ENCODE data around the gene SLCO2B1.

Gene SLCO2B1

GRCh38 chr11:75161506-75162095 is 10.7 kb downstream of the SLCO2B1 start:
- DNase-seq (ENCODE audit: low spot score) = peak; percentile 60

GRCh38 chr11:75162954-75163353 is 12.0 kb downstream of the SLCO2B1 start:
- no peak for DNase-seq (ENCODE audit: low spot score)

- DNase-seq (ENCODE audit: low spot score) = no peak
Observed at GRCh38 chr11:75163921-75164849, 13.3 kb downstream of the SLCO2B1 start.

GRCh38 chr11:75165721-75166120 is 14.8 kb downstream of the SLCO2B1 start:
- no peak for DNase-seq (ENCODE audit: low spot score)

- DNase-seq (ENCODE audit: low spot score) = no peak
Observed at GRCh38 chr11:75166791-75167190, 15.9 kb downstream of the SLCO2B1 start.

GRCh38 chr11:75167617-75168016 is 16.7 kb downstream of the SLCO2B1 start:
- DNase-seq (ENCODE audit: low spot score) = no peak

GRCh38 chr11:75169101-75169885 is 18.4 kb downstream of the SLCO2B1 start:
- DNase-seq (ENCODE audit: low spot score) = no peak

GRCh38 chr11:75170516-75171201 is 19.8 kb downstream of the SLCO2B1 start:
- no peak for DNase-seq (ENCODE audit: low spot score)

GRCh38 chr11:75173336-75173735 is 22.4 kb downstream of the SLCO2B1 start:
- no peak for DNase-seq (ENCODE audit: low spot score)

- DNase-seq (ENCODE audit: low spot score) = no peak
Observed at GRCh38 chr11:75174781-75175370, 24.0 kb downstream of the SLCO2B1 start.

GRCh38 chr11:75182664-75183063 is 31.8 kb downstream of the SLCO2B1 start:
- DNase-seq (ENCODE audit: low spot score) = no peak

- no peak for DNase-seq (ENCODE audit: low spot score)
Observed at GRCh38 chr11:75184051-75184450, 33.1 kb downstream of the SLCO2B1 start.

GRCh38 chr11:75184757-75185425 is 34.0 kb downstream of the SLCO2B1 start:
- DNase-seq (ENCODE audit: low spot score) = no peak

- no peak for DNase-seq (ENCODE audit: low spot score)
Observed at GRCh38 chr11:75185866-75186265, 35.0 kb downstream of the SLCO2B1 start.

- no peak for DNase-seq (ENCODE audit: low spot score)
Observed at GRCh38 chr11:75186999-75187398, 36.1 kb downstream of the SLCO2B1 start.

GRCh38 chr11:75188671-75189070 is 37.8 kb downstream of the SLCO2B1 start:
- DNase-seq (ENCODE audit: low spot score) = no peak

GRCh38 chr11:75189108-75189507 is 38.2 kb downstream of the SLCO2B1 start:
- no peak for DNase-seq (ENCODE audit: low spot score)

GRCh38 chr11:75189911-75190310 is 39.0 kb downstream of the SLCO2B1 start:
- DNase-seq (ENCODE audit: low spot score) = no peak

GRCh38 chr11:75190652-75191329 is 39.9 kb downstream of the SLCO2B1 start:
- DNase-seq (ENCODE audit: low spot score) = no peak

GRCh38 chr11:75191330-75191717 is 40.4 kb downstream of the SLCO2B1 start:
- DNase-seq (ENCODE audit: low spot score) = no peak

GRCh38 chr11:75193271-75193670 is 42.4 kb downstream of the SLCO2B1 start:
- no peak for DNase-seq (ENCODE audit: low spot score)
